ENCODE results near the gene SLC13A1. TPM values are rescaled to one million over a fixed set of nuclear protein-coding genes. Genes with fewer than 3 reads are reported as not detected.

The SLC13A1 gene
- total and polyA plus RNA-seq, 10 of the 15 experiments (the other 5 are each of a cell fraction or from before 2014, with no cell fraction given) = 0.10 TPM; not detected in 9

- no peak for DNase-seq (ENCODE audit: low read depth, low spot score)
- SMC1A ChIA-PET (ENCODE audit: uncharacterized antibody, unreplicated experiment) = no interaction called here
- POLR2A ChIA-PET = no interaction called here
- WGBS (ENCODE audit: insufficient coverage, insufficient replicate concordance, low lambda C conversion rate, missing lambda C conversion rate) = 39% methylated on average over 5 of the region's 5 CpGs
- no peak overlapping the region for H3K27ac ChIP-seq (ENCODE audit: control insufficient read depth, insufficient read depth)
- H3K79me2 ChIP-seq (ENCODE audit: control insufficient read depth, insufficient read depth, low read length) = no peaks in the 10 kb centered on the region
- H3K4me3 ChIP-seq = no peak overlapping the region
- no peaks in the 10 kb centered on the region for H3K27me3 ChIP-seq (replicated peaks in 1 of 2; ENCODE audit: control insufficient read depth in 2 of 2, insufficient read depth in 2 of 2, low read length in 1 of 2)
- H3K9me3 ChIP-seq (replicated peaks; ENCODE audit: control insufficient read depth, insufficient read depth, low read length) = no peaks in the 10 kb centered on the region
- no peak overlapping the region for H3K9ac ChIP-seq (ENCODE audit: control insufficient read depth, insufficient read depth, low read length)
- ATAC-seq = no peak
- H4K20me1 ChIP-seq (ENCODE audit: control insufficient read depth, insufficient read depth) = no peaks in the 10 kb centered on the region
- intact Hi-C loops (cut with micrococcal nuclease; ENCODE audit: unreplicated experiment) (no loop called here), in situ Hi-C loops (cut with MboI) (no loop called here)
- no peak for FAIRE-seq
- H3K4me1 ChIP-seq (ENCODE audit: control insufficient read depth, insufficient read depth, low read length) = no peaks in the 10 kb centered on the region
- H3K4me2 ChIP-seq (ENCODE audit: control insufficient read depth, insufficient read depth) = no peak overlapping the region
- CTCF ChIA-PET = no interaction called here
- H3K36me3 ChIP-seq (ENCODE audit: control insufficient read depth in 2 of 2, insufficient read depth in 2 of 2, low read length in 1 of 2) = no peaks in the 10 kb centered on the region
- RAD21 ChIA-PET (ENCODE audit: unreplicated experiment) = no interaction called here
- peak overlapping the region; percentile 22; the same call in 1 of the 2 replicates for H2AFZ ChIP-seq (ENCODE audit: control insufficient read depth, low read depth, low read length)
- BruUV-seq (replicated peaks) = no TSS peak
- TF ChIP-seq MTA3 (IDR thresholded peaks at IDR 0.05; ENCODE audit: borderline replicate concordance, low read length) (no peak), MYB (IDR thresholded peaks at IDR 0.05; ENCODE audit: borderline replicate concordance, low read depth, low read length) (no peak), ZNF24 (IDR thresholded peaks at IDR 0.05) (no peak), ZNF592 (IDR thresholded peaks at IDR 0.05) (no peak), ZNF274 (IDR thresholded peaks at IDR 0.05; ENCODE audit: insufficient read depth, insufficient read length) (no peak), PBX3 (IDR thresholded peaks at IDR 0.05; ENCODE audit: insufficient replicate concordance, low read depth, low read length) (no peak), CREB1 (IDR thresholded peaks at IDR 0.05; ENCODE audit: low read depth) (no peak), MTA2 (IDR thresholded peaks at IDR 0.05; ENCODE audit: low read depth) (no peak), CUX1 (IDR thresholded peaks at IDR 0.05; ENCODE audit: insufficient replicate concordance, low read depth, low read length) (no peak), MEF2A (IDR thresholded peaks at IDR 0.05; ENCODE audit: insufficient read depth, low read depth, low read length) (no peak), YBX1 (IDR thresholded peaks at IDR 0.05) (no peak), EGR1 (IDR thresholded peaks at IDR 0.05; ENCODE audit: borderline replicate concordance in 1 of 2, low read depth in 2 of 2, low read length in 2 of 2) (no peak)
These were observed 42.8 kb upstream of the SLC13A1 start for GRCh38 chr7:123242467-123243092.

Data from GM12878 (cell line).